Measurements from ENCODE around the gene BHLHE23.
"Not testable (repeated sequence)": the region's sequence is repeated elsewhere in the genome, so short reads cannot be mapped to it uniquely, and the experiment has no call there.

Gene BHLHE23

DNA sequence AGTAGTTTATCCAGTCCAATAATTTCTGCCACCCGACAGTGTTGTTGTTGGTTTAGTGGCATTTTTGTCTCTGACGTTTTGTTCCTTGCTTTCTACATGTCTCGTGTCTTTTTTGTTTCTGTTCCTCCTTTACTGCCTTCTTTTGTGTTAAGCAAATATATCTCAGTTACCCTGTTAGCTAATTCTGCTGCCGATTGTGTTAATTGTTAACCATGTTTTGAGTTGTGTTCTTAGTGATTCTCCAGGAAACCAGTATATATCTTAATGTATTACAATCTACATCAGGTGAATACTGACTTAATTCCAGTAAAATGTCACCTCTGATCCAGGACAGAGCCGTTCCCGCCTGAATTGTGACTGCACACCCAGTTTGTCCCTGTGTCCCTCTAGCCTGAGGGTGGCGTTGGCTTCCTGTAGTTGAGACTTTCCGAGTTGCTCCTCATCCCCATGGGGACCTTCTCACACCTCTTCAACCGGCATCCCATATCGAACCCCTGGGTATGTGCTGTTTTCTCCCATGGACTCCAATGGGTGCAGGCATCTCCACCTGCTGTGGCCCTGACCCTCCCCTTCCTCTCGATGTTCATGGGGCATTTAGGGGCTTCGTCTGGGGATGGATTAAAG lies 35.8 kb upstream of the BHLHE23 start:
- no peak for DNase-seq

GRCh38 chr20:63041776-63042175 lies 35.0 kb upstream of the BHLHE23 start:
- no peak for DNase-seq

DNA sequence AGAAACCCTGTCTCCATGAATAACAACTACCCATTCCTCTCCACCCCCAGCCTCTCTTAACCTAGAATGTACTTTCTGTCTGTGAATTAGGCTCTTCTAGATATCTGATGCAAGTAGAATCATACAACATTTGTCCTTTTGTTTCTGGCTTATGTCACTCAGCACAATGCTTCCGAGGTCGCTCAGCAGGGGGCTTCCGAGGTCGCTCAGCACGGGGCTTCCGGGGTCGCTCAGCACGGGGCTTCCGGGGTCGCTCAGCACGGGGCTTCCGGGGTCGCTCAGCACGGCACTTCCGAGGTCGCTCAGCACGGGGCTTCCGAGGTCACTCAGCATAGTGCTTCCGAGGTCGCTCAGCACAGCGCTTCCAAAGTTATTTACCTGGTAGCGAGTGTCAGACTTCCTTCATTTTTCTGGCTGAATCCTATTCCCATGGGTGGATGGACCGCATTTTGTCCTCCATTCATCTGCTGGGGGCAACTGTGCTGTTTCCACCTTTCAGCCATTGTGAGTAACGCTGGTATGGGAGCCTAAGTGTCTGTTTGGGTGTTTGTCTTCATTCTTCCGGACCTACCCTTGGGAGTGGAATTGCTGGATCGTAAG lies 31.0 kb upstream of the BHLHE23 start:
- no peak for DNase-seq

GRCh38 chr20:63036291-63036690 lies 29.5 kb upstream of the BHLHE23 start:
- DNase-seq = peak in 1 of 5 experiments; percentile 6

- DNase-seq = peak in 1 of 5 experiments; percentile 5
These were observed 28.9 kb upstream of the BHLHE23 start for GRCh38 chr20:63035603-63036185.

- DNase-seq = not testable (repeated sequence)
These were observed 28.2 kb upstream of the BHLHE23 start for GRCh38 chr20:63034710-63035602.

- DNase-seq = no peak
These were observed 27.3 kb upstream of the BHLHE23 start for GRCh38 chr20:63033794-63034709.

DNA sequence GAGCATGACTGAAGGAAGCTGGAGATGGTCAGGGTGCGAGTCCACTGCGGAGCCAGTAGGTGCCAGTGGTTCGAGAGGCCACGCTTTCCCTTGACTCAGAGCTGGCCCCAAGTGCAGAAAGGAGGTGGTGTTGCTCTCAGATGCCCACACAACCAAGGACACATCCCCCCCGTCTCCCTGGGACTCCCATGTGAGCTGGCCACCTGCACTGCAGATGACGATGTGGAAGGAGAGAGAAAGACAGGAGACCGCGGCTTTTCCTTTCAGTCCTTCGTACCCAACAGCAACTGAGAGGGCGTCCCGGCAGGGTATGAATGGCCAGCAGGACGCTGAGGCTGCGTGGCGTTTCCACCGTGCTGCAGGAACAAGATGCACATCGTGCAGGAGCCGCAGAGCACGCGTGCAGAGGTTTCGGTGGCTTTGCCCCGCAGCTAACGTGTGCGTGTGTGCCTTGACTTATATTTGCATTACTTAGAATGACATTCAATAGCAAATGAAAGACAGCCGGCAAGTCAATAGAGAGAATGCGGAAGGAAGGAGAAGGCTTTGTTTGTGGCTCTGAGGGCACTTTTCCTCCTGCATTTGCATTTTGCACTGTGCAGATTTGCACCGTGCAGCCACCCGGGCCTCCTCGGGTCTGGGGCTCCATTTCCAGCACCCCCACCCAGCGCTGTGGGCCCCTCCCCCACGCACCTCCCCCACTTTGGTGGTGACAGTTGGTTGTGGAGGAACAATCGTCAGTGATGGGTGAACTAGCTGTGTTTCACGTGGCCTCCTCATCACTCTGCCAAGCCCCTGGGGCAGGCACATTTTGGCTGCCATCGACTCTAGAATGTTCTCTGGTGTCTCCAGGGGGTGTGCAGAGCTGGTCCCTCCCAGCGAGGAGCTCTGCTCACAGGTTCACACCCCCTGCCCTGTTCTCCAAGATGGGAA lies 26.4 kb upstream of the BHLHE23 start:
- peak in 1 of 5 experiments; percentile 26 for DNase-seq

- DNase-seq = no peak
These were observed 25.4 kb upstream of the BHLHE23 start for GRCh38 chr20:63032026-63032800.

DNA sequence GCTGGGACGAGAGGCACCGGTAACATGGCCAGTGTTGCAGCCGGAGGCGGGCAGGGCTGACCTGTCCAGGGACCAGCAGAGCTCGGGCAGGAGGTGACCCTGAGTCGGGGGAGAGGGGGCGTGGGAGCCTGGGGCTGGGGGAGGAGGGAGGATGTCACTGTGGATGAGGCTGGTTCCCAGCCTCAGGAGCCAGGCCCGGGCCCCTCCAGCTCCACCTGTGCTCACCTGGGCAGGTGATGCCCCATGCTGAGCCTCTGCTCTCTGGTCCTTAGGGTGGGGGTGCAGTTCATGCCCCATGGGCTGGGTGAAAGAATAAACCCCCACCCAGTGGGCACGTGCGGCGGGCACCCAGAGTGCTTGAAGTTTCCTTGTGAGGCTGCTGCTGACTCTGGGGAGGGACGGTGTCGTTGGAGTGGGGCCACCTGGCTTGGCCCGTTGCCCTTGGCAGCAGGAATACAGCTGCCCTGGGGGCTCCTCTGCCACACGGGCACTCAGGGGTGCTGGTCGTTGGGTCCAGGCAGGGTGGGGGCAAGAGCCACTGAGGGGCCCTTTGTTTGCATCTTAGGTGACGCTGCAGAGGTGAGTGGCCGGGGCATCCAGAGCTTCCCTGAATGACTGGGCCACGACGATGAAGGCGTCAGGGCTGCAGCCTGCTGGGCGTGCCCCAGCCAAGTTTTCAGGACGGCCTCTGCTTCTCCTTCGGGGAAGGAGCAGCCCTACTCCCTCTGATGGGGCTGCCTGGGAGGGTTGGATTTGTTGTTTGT lies 24.7 kb upstream of the BHLHE23 start:
- no peak for DNase-seq

DNA sequence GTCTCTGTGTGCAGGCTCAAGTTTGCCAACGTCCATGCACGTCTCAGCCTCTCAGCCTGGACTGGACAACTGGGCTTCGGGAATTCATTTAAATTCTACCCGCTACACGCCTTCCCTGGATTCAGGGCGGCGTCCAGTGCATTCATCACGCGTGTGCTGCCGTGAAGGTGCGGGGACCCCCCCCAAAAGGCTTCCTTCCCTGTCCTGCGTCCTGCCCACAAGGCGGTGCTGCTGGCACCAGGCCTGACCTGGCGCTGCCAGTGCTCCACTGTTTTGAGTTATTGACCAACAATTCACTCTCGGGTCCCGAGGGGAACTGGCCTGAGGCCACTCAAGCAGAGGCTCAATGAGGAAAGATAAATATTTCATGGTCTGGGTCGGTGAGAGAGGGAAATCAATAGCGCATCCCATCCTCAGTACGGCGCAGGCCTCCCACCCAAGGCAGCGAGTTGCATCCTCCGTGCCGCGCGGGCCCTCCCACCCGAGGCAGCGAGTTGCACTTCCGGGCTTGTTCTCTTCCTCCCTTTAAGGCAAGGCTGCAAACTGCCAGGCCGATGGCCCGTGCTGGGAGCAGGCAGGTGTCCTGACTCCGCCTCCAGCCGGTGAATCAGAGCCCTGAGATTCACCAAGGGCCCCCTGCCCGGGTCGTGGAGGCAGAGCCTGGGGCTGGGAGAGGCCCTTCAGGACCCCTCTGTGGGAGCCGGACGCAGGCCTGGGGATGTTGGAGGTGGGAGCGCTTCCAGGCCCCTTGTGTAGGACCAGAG lies 22.8 kb upstream of the BHLHE23 start:
- no peak for DNase-seq

- DNase-seq = no peak
These were observed 21.7 kb upstream of the BHLHE23 start for GRCh38 chr20:63028461-63028921.

DNA sequence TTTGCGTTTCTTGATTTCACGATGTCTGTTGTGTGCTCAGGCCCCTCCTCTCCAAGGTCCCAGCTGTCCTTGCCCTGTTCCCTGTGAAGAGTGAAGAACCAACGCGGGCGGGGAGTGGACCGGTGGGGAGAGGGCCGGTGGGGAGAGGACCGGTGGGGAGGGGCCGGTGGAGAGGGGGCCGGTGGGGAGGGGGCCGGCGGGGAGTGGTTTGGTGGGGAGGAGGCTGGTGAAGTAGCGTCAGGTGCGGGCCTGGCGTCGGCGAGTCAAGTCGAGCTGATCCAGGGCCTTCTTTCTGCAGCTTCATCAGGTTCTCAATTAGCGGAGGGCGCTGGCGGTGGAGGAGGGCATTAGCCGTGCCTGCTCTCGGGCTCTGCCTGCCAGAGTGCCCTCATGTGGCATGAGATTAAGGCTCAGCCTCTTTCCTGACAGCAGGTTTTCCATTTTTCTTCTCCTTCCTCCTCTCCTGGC lies 21.2 kb upstream of the BHLHE23 start:
- peak in 1 of 5 experiments; percentile 45 for DNase-seq

DNA sequence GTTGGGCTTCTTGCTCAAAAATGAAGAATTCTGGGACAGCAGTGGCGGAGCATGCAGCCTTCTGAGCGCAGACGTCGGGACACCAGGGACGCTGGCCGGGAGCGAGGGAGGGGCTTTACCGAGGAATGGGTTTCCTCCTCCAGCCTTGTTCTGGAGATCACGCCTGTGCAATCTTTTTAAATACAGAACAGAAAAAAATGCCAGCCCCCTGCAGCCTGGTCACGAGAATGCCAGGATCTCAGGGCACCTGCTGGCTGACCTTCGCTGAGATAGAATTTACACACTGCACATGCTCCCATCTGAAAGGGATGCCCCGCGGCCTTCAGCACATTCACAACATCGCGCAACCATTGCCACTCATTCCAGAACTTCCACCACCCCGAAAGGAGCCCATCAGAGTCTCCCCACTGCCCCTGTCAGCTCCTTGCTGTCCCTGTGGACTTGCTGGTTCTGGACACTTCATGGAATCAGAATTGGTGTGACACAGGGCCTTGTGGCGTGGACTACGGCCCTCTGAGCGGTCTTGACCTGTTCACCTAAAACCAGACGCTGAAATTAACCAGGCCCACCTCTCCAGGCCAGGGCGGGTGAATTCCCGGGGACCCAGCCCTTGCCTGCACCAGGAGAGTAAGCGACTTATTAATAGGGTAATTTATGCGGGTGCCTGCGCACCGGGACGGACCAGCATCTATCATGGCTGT lies 20.6 kb upstream of the BHLHE23 start:
- DNase-seq = no peak

DNA sequence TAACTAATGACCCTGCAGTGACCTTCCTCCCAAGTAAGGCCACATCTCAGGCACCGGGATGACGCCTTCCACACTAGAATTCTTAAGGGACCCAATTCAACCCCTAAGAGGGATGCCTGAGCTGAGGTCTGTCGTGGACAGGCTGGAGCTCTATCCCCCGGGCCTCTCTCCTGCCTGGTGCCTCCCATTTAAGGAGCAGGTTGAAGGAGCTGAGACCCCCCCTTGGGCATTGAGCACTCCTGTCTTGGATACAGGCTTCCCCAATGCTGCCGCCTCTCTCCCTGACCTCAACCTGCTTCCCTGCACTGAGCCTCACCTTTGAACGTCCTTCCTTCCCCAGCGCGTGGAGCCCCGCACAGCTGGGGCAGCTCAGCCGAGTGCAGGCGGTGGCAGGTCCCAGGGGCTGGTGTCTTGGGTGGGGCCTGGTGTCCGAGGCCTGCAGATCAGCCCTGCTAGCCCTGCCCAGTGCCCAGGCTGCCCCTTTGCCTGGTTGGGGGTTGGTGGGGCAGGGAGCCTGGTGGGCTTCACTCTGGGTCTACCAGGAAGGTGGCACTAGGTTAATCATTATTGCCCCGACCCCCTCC lies 19.9 kb upstream of the BHLHE23 start:
- no peak for DNase-seq

DNA sequence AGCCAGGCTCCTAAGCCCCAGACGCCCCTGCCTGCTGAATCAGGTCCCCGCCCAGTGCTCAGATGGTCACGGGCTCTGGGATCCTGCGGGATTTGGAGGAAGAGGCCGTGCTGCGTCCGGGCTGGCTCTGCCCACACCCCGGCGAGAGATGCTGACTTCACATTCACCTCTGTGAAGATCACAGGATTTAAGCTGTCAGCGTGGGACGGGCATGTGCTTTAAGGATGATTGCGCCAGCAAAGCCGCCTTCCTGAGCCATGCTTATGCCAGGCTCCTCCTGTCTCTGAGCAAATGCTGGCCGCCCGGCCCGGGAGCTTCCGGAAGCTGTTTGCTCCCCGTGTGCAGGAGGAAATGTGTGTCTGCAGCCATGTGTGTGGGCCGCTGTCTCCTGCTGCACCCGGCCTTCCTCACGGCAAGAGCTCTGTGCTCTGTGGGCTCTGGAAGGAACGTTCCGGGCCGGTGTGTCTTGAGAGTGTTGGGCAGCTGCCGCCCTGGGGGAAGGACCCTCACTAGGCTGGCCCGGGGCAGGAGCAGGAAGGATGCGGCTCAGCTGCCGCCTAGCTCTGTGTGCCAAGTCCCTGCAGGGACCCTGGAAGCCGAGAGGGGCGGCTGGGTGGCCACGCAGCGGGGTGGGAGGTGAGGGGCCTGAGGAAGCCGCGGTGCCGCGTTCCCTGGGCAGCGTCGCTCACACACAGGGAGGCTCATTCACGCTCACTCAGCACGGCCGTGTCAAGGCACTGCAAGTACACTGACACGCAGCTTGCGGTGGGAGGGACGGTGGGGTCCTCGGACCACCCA lies 19.0 kb upstream of the BHLHE23 start:
- DNase-seq = no peak

Data from T-helper 2 cell (primary cell).